SHP77 treated with DMSO at 0.1 percent for 48 hours (cell line): ENCODE measurements around the gene RTF2.
"Not testable (repeated sequence)": the region's sequence is repeated elsewhere in the genome, so short reads cannot be mapped to it uniquely, and the experiment has no call there.

Experiments used
- DNase-seq: peaks from one replicate; lab custom pipeline; 2025; lab: John Stamatoyannopoulos, UW

RTF2 gene

GRCh38 chr20:56501116-56501515, 32.7 kb downstream of the RTF2 start:
- DNase-seq: no peak

GRCh38 chr20:56503916-56504315, 35.5 kb downstream of the RTF2 start:
- no peak for DNase-seq

GRCh38 chr20:56504373-56505005, 36.1 kb downstream of the RTF2 start:
- no peak for DNase-seq

- DNase-seq: no peak
Measured at GRCh38 chr20:56506103-56506502, 37.7 kb downstream of the RTF2 start.

GRCh38 chr20:56511926-56512325, 43.5 kb downstream of the RTF2 start:
- no peak for DNase-seq

DNA sequence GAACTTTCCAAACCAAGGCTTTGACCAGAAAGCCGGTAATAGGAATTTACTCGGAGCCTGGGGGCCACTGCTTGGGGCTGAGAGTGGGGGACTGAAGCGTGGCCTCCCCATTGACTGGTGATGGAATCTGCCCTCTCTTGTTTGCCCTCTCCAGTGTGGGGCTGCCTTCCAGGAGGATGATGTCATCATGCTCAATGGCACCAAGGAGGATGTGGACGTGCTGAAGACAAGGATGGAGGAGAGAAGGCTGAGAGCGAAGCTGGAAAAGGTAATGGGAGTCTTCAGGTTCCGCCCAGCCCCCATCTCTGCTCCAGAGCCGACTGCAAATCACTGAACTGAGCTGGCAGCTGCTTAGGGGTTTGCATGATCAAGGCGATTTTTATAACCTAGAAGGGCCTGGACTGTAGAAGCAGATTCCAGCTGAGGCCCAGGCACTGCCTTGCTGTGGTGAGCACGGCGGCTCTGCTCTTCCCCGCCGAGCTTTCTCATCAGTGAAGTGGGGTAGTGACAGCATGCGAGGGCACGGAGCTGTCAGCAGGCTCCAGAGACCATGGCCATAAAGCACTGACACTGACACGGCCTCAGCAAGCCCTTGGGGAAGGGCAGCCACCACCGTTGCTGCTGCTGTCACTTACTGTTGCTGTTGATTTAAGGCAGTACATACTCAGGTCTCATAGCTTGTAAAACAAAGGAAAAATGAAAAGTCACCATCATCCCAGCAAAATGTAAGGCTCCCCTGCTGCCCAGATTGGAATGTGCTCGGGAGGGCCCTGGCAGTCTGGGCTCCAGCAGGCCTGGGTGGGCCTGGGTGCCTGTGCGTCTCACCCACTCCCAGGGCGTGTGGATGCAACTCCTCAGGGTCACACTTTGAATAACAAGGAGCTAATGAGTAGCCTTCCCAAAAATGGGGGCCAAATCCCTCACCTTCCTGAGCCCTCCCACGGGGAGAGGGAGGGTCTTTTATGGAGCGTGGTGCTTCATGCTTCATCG, 45.0 kb downstream of the RTF2 start:
- no peak for DNase-seq

DNA sequence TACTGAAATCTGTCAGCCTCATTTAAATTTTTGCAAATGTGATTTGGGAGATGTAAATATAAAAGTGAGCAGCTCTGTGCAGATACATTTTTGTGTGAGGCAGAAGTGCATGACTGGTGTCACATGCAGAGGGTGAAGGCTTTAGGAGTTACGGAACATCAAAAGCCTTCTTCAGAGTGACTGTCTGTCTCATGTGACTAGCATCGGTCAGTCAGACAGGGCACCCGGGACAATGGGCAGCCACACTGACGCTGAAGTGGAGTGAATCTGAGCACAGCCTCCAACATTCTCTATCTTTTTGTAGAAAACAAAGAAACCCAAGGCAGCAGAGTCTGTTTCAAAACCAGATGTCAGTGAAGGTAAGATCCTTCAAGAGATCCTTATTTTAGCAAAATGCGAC, 48.2 kb downstream of the RTF2 start:
- DNase-seq: no peak

- no peak for DNase-seq
Measured at GRCh38 chr20:56517211-56517610, 48.8 kb downstream of the RTF2 start.

DNA sequence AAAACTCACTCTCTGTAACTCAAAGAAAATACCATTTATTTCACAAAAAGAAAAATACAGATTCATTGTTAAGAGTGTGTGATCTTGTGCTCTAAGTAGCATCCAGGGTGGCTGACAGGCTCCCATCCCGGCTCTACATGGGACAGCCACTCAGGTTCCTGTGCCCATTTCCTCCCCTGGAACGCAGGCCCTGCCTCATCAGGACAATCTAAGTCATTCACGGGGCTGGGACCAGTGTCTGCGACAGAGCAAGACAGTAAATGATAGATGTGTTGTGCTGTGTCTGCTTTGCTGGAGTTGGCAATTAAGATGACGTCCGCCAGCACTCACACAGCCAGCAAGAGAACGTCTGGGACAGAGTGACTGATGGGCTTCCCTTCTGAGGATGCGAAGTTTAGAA, 49.2 kb downstream of the RTF2 start:
- DNase-seq: no peak

DNA sequence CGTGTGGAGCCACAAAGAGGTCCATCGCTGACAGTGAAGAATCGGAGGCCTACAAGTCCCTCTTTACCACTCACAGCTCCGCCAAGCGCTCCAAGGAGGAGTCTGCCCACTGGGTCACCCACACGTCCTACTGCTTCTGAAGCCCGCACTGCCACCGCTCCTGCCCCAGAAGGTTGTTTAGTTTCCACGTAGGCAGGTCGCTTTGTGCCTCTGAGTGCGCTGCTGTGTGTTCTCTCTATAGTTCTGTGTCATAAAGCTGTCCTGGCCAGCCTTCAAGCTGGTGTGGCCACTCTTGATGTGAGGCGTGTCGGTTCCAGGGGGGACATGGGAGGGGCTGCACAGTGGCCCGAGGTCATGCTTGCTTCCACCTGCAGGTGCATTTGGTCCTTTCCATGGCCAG, 49.7 kb downstream of the RTF2 start:
- DNase-seq: no peak

DNA sequence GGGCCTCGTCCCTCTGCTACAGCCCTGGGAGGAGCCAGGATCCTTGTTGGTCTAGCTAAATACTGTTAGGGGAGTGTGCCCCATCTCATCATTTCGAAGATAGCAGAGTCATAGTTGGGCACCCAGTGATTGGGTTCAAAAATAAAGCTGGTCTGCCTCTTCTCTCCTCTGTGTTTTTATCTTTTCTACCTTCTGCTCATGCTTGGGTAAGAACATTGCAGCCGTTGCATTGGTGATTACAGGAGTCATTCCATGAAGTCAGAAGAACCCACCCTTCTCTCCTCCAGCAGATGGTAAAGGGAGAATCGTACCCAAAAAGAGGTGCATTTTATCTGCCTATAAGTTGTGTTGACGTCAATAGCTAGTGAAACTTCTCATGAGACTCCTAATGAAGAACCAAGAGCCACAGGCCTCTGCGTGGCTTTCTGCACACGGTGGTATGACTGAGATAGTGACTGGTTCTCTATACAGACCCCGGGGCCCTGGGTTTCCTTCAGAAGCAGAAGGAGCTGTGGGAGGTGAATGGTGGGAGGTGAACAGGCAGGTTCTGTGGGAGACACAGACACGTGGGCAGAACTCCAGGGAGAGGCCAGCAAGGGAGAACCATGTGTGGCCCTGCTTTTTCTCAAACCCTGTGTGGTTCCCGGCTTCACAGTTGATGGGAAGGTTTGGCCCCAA, 50.4 kb downstream of the RTF2 start:
- no peak for DNase-seq

DNA sequence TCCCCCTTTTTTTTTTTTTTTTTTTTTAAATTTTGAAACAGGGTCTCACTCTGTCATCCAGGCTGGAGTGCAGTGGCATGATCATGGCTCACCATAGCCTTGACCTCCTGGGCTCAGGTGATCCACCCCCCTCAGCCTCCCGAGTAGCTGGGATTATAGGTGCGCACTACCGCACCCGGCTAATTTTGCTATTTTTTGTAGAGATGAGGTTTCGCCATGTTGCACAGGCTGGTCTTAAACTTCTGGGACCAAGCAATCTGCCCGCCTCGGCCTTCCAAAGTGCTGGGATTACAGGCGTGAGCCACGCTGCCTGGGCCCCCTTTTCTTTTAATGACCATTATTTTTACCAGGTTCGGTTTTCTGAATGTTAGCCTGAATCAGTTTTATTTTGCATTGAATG, 51.1 kb downstream of the RTF2 start:
- no peak for DNase-seq

GRCh38 chr20:56520180-56520579, 51.8 kb downstream of the RTF2 start:
- no peak for DNase-seq

- not testable (repeated sequence) for DNase-seq
Measured at GRCh38 chr20:56520746-56521354, 52.4 kb downstream of the RTF2 start.

DNA sequence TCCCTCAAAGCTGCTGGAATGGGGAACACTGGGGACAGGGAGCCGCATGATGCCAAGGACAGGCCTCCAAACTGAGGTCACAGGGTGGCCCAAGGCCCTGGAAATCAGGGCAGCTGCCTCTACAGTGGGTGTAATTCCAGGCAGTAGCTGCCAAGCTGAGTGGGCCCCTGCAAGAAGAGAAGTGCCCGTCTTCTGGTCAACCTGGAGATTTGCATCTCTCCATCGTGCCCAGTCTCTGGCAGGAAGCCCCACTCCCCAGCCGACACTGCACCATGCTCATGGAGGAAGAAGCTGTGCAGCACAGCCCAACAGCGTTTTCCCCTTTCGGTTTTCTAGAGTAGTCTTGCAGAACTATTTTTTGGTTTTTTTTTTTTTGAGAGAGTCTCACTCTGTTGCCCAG, 53.9 kb downstream of the RTF2 start:
- DNase-seq: no peak

- not testable (repeated sequence) for DNase-seq
Measured at GRCh38 chr20:56524444-56524843, 56.0 kb downstream of the RTF2 start, which contains the start of gene FAM209A. Gene FAM209A, plus strand, starts transcription at chr20:56524744. Its CDS starts 65 bp downstream, at chr20:56524809.

- no peak for DNase-seq
Measured at GRCh38 chr20:56527521-56527920, 59.1 kb downstream of the RTF2 start.

DNA sequence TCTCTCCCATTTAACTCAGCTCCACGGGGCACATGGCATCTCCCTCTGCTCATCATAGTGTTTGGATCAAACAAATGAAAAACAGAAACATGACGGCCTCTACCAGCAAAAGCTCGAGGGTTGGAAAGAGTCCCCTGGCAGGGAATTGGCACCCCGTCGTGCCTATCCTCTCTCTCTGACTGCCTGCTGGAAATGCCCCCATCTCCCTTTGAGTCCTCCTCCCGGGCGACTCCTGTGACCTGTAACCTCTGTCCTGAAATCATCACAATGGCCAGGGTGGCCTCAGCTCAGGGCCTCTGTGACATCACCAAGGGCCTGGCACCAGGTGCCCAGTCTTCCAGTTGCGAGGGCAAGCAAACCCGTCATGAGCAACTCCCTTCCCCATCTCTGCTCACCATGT, 64.5 kb downstream of the RTF2 start, which contains the start of gene FAM209B:
Gene FAM209B (plus strand): TSS at position 301 of the 400 bp plus-strand sequence. CDS start 96 bp downstream, at position 397.
- DNase-seq: not testable (repeated sequence)

DNA sequence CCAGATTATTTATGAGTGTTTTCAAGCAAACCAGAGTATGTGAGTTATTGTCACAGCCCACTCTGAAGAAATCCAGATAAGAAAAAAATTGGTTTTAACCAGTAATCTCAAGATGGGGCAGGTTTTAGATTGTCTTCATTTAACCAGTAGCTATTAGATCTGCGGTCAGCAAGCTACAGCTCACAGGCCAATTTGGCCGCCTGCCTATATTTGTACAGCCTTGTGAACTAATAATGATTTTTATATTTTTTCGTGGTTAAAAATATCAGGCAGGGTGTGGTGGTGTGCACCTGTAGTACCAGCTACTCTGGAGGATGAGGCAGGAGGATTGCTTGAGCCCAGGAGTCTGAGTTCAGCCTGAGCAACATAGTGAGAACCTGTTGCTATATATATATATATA, 69.6 kb downstream of the RTF2 start:
- no peak for DNase-seq

- DNase-seq: no peak
Measured at GRCh38 chr20:56540415-56540814, 72.0 kb downstream of the RTF2 start.

DNA sequence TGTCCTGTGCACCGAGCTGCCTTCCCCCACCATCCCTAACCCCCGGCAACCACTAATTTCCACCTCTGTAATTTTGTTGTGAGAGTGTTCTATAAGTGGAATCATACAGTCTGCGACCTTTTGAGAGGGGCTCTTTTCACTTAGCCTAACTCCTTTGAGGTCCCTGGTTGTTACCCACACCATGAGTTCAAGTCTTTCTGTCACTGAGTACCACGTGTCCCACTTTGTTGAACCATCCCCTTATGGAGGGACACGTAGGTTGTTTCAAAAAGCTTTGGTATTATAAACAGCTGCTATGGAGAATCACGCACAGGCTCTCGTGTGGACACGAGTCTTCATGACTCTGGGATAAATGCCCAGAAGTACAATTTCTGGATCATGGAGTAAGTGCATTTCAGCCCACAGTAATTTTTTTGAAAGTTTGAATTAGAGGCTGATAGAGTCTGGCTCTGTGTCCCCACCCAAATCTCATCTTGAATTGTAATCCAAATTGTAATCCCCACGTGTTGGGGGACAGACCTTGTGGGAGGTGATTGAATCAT, 74.1 kb downstream of the RTF2 start:
- DNase-seq: no peak

- DNase-seq: no peak
Measured at GRCh38 chr20:56551571-56551970, 83.1 kb downstream of the RTF2 start.
